Natural killer cell (primary cell): Measurements from ENCODE around the gene SEMA5A. TPM values are rescaled to one million over a fixed set of nuclear protein-coding genes. Genes with fewer than 3 reads are reported as not detected.
"Not testable (repeated sequence)": the region's sequence is repeated elsewhere in the genome, so short reads cannot be mapped to it uniquely, and the experiment has no call there.

Source experiments
- ATAC-seq, 3 donors: fragments of 150-1000 bp in 2 of 3; fragments of 200-7000 bp in 1 of 3; cut with Tn5 transposase; 1 replicate in 1 of 3; 2 replicates in 2 of 3; pipeline ENCODE4 v1.10.0; 2021; ENCODE audit warnings: mild to moderate bottlenecking in 2 of 3, moderate library complexity in 2 of 3
- DNase-seq, 2 donors: peaks; one replicate each; pipeline versions ENCODE4 v3.0.0 to v3.0.0-alpha.2; 2013 to 2021; ENCODE audit warnings: mixed read lengths in 1 of 2
- H3K27ac ChIP-seq: one replicate; pipeline ENCODE4 v1.5.1; 2013; ENCODE audit warnings: mild to moderate bottlenecking, low read length
- H3K27me3 ChIP-seq: one replicate; pipeline ENCODE4 v1.6.1; 2013; ENCODE audit warnings: low read length; ENCODE audit not compliant: control insufficient read depth, insufficient read depth
- H3K36me3 ChIP-seq: one replicate; pipeline ENCODE4 v1.6.1; 2013; ENCODE audit warnings: low read length; ENCODE audit not compliant: control insufficient read depth, insufficient read depth
- H3K4me1 ChIP-seq: one replicate; pipeline ENCODE4 v1.6.1; 2013; ENCODE audit warnings: low read length; ENCODE audit not compliant: control insufficient read depth, insufficient read depth
- H3K4me3 ChIP-seq: one replicate; pipeline ENCODE4 v1.5.1; 2013; ENCODE audit warnings: low read length
- H3K9me3 ChIP-seq: one replicate; pipeline ENCODE4 v1.6.1; 2013; ENCODE audit warnings: low read length; ENCODE audit not compliant: control insufficient read depth, insufficient read depth
- H3K27ac Mint-ChIP-seq, 2 donors: one replicate each; pipeline ENCODE4 v1.8.0; 2022; ENCODE audit warnings: mild to moderate bottlenecking in 2 of 2, mixed read lengths in 2 of 2, moderate library complexity in 1 of 2
- H3K27me3 Mint-ChIP-seq, 2 donors: one replicate each; pipeline ENCODE4 v1.8.0; 2022; ENCODE audit warnings: low read depth in 2 of 2, mixed read lengths in 2 of 2
- H3K36me3 Mint-ChIP-seq: one replicate; pipeline ENCODE4 v1.8.0; 2022; ENCODE audit warnings: mixed read lengths
- H3K4me1 Mint-ChIP-seq, 2 donors: one replicate each; pipeline ENCODE4 v1.8.0; 2022; ENCODE audit warnings: mixed read lengths in 2 of 2
- H3K4me3 Mint-ChIP-seq: one replicate; pipeline ENCODE4 v1.8.0; 2022; ENCODE audit warnings: mild to moderate bottlenecking, moderate library complexity, mixed read lengths
- H3K9me3 Mint-ChIP-seq, 2 donors: one replicate each; pipeline ENCODE4 v1.8.0; 2022; ENCODE audit warnings: mixed read lengths in 2 of 2
- WGBS: methylation state at CpG from one replicate; pipeline ENCODE4 v1.1.7; 2013; ENCODE audit warnings: missing lambda C conversion rate; ENCODE audit not compliant: insufficient coverage; 5-methylcytosine and 5-hydroxymethylcytosine counted together
- intact Hi-C: fragments of 100-400 bp; cut with micrococcal nuclease; formaldehyde crosslinking; loops from one replicate; pipeline ENCODE4 v1.14.2; 2022
- total RNA-seq, 4 donors: library from RNA; stranded (reverse); fragments of 120-200 nt in 1 of 4; gene quantifications; one replicate each; pipeline versions ENCODE4 v1.2.3 to v1.2.4, GENCODE V29; 2013 to 2022
- TF ChIP-seq, protein P1 (sequence below): fragments of 200-600 bp; IDR thresholded peaks from one replicate; pipeline ENCODE4 v1.8.0; 2022; ENCODE audit warnings: antibody characterized with exemption

The SEMA5A gene
- total RNA-seq, 3 donors from 2014 or later (not counting 1 experiment from before 2014, with no cell fraction given): 0.15 TPM; not detected in 2

DNA sequence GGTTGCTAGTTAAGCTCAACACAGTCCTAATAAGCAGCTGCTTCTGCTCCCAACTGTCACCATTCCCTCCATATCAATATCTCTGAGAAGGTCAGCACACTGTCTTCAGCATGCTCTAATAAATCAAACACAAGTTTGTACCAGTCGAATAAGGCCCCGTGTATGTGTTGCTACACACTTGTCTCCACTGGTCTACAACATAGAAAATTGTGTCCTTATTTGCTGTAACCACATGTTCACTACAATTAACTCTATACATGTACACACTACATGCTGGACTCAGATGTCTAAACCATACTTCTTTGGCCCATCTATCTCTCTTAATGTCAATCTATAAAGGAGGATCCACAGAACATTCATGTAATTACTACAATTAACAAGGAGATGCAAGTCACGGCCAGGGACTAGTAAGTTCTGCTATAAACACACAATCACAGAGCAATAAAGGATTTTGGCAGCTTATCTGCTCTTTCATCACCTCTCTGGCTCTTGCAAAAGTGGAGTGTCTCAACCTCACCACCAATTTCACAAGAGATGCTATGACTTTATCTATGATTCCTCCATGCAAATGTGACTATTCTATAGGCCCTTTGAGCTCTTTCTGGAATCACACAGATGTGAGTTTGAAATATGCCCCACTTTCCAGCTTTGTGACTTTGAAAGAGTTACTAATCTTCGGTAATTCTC is 143.9 kb downstream of the SEMA5A start:
- WGBS: 80% methylated on average over 3 of the region's 4 CpGs
- no peak overlapping the region for H3K4me3 ChIP-seq
- H3K9me3 Mint-ChIP-seq: peaks cover 9 to 12% of the 10 kb centered on the region in 2 donors
- no peaks in the 10 kb centered on the region for H3K36me3 ChIP-seq
- H3K36me3 Mint-ChIP-seq: no peaks in the 10 kb centered on the region
- TF ChIP-seq, protein P1, sequence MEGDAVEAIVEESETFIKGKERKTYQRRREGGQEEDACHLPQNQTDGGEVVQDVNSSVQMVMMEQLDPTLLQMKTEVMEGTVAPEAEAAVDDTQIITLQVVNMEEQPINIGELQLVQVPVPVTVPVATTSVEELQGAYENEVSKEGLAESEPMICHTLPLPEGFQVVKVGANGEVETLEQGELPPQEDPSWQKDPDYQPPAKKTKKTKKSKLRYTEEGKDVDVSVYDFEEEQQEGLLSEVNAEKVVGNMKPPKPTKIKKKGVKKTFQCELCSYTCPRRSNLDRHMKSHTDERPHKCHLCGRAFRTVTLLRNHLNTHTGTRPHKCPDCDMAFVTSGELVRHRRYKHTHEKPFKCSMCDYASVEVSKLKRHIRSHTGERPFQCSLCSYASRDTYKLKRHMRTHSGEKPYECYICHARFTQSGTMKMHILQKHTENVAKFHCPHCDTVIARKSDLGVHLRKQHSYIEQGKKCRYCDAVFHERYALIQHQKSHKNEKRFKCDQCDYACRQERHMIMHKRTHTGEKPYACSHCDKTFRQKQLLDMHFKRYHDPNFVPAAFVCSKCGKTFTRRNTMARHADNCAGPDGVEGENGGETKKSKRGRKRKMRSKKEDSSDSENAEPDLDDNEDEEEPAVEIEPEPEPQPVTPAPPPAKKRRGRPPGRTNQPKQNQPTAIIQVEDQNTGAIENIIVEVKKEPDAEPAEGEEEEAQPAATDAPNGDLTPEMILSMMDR: no peak
- ATAC-seq (no peak), DNase-seq (no peak)
- no peak overlapping the region for H3K27ac Mint-ChIP-seq
- H3K4me1 Mint-ChIP-seq: no peaks in the 10 kb centered on the region
- H3K4me1 ChIP-seq: no peaks in the 10 kb centered on the region
- intact Hi-C loops: no loop called here
- no peaks in the 10 kb centered on the region for H3K27me3 ChIP-seq
- no peaks in the 10 kb centered on the region for H3K9me3 ChIP-seq
- no peaks in the 10 kb centered on the region for H3K27me3 Mint-ChIP-seq
- no peak overlapping the region for H3K27ac ChIP-seq
- no peak overlapping the region for H3K4me3 Mint-ChIP-seq

DNA sequence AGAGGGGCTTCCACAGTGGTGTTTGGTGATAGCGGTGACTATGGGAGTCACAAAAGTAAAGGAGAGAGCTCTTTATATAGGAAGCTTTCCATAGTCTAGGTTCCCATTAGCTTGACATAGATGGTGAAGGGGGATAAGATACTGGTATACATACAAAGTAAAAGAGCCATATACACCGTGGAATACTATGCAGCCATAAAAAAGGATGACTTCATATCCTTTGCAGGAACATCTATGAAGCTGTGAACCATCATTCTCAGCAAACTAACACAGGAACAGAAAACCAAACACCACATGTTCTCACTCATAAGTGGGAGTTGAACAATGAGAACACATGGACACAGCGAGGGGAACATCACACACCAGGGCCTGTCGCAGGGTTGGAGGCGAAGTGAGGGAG is 146.1 kb downstream of the SEMA5A start:
- 90% methylated on average over 5 of the region's 5 CpGs for WGBS
- DNase-seq, H3K36me3 Mint-ChIP-seq, H3K4me1 ChIP-seq, H3K27me3 Mint-ChIP-seq, H3K27ac ChIP-seq, H3K4me3 Mint-ChIP-seq, H3K36me3 ChIP-seq, H3K4me1 Mint-ChIP-seq, H3K4me3 ChIP-seq, H3K27me3 ChIP-seq, H3K9me3 ChIP-seq, H3K27ac Mint-ChIP-seq, ATAC-seq, intact Hi-C loops: not testable (repeated sequence)
- H3K9me3 Mint-ChIP-seq: peaks cover 12 to 14% of the 10 kb centered on the region in 2 donors

DNA sequence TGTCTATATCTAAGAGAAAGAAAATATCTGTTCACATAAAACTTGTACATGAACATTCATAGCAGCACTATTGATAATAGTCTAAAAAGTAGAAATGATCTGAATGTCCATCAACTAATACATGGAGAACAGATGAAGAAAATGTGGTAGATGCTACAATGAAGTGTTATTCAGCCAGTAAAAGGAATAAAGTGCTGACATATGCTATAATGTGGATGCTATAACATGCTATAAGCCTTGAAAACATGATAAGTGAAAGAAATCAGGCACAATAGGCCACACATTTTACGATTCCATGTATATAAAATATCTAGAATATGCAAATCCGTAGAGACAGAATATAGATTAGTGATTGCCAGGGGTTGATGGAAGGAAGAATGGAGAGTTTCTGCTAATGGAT is 146.8 kb downstream of the SEMA5A start:
- Mint-ChIP-seq H3K4me1 (no peaks in the 10 kb centered on the region), H3K36me3 (no peaks in the 10 kb centered on the region), H3K4me3 (no peak overlapping the region), H3K9me3 (peaks cover 12 to 16% of the 10 kb centered on the region in 2 donors), H3K27ac (no peak overlapping the region), H3K27me3 (no peaks in the 10 kb centered on the region)
- Histone ChIP-seq H3K4me3 (no peak overlapping the region), H3K27ac (no peak overlapping the region), H3K36me3 (no peaks in the 10 kb centered on the region), H3K27me3 (no peaks in the 10 kb centered on the region), H3K9me3 (no peaks in the 10 kb centered on the region), H3K4me1 (no peaks in the 10 kb centered on the region)
- TF ChIP-seq, protein P1: no peak
- WGBS: 100% methylated on average over 1 of the region's 2 CpGs
- ATAC-seq (no peak), DNase-seq (no peak)
- intact Hi-C loops: no loop called here

DNA sequence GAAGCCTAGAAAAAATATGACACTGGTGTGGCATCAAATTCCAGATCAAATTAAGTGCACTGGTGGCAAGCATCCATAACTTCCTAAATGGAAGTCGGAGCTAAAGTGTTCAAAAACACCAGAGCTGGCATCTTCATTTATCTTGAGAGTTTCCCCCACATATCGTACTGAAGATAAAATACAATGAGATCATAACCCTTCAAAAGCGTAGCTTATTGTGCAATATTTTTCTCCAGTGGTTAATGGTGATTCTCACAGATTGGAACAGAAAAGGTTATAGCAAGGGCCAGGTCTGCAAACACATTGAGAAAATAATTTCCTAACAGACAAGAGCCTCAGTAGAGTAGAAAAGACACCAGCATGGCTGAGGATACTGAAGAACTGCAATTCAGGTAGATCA is 147.6 kb downstream of the SEMA5A start:
- intact Hi-C loops: no loop called here
- no peak for ATAC-seq
- Histone ChIP-seq H3K9me3 (no peaks in the 10 kb centered on the region), H3K36me3 (no peaks in the 10 kb centered on the region), H3K27me3 (no peaks in the 10 kb centered on the region), H3K4me3 (no peak overlapping the region), H3K4me1 (no peaks in the 10 kb centered on the region), H3K27ac (no peak overlapping the region)
- no peak for DNase-seq
- 93% methylated on average over 3 of the region's 3 CpGs for WGBS
- Mint-ChIP-seq H3K27ac (no peak overlapping the region), H3K4me1 (no peaks in the 10 kb centered on the region), H3K4me3 (no peak overlapping the region), H3K9me3 (peaks cover 12 to 16% of the 10 kb centered on the region in 2 donors), H3K27me3 (no peaks in the 10 kb centered on the region), H3K36me3 (no peaks in the 10 kb centered on the region)
- TF ChIP-seq, protein P1: no peak
